C4-2B (cell line): Measurements from ENCODE around the gene ERC2.

Experiments used
- CTCF ChIP-seq: fragments of 450-650 bp; conservative IDR thresholded peaks from 2 replicates; pipeline ENCODE4 v1.5.1; 2017; ENCODE audit warnings: mild to moderate bottlenecking
- ZFX ChIP-seq: fragments of 450-650 bp; IDR thresholded peaks from 2 replicates; pipeline ENCODE4 v1.6.1; 2017

GRCh38 chr3:55942868-55943267, 525.4 kb downstream of the ERC2 start:
- no peak for TF ChIP-seq CTCF
- TF ChIP-seq ZFX, result no peak
